ENCODE measurements around the gene FLYWCH1. TPM values are rescaled to one million over a fixed set of nuclear protein-coding genes. Genes with fewer than 3 reads are reported as not detected.

Gene FLYWCH1
- total and polyA plus RNA-seq, 2 donors (not counting 3 experiments of a cell fraction or from before 2014, with no cell fraction given) = 32.0 to 51.2 TPM

DNA sequence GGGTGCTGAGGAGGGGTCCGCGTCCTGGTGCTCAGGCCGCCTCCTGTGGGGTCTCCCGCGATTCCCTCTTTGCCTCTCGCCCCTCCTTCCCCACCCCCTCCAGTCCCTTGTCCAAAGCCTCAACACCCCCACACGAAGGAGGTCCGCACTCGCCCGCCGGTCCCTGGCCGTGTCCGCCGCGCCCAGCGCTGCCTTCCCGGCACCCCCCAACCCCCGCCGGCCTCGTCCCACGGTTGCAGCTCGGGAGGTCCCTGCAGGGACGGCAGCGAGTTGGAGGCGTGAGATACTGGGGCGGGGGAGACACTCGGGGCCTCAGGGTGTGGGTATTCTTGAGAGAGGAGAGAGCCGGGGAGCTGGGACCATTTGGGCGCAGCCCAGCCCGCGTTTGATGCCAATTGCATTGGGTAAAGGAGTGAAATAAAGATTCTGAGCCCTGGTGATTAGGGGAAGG lies 28.2 kb upstream of the FLYWCH1 start:
- H3K4me1 ChIP-seq (ENCODE audit: control insufficient read depth, extremely low read depth, insufficient read depth, low read length) = peaks cover 7% of the 10 kb centered on the region
- BruUV-seq (replicated peaks) = no TSS peak
- CTCF ChIA-PET = interaction anchor here (0.7 to 2.1 kb wide), 10 partner anchors 9 to 44 kb away, joined by 3 to 20 read pairs (median 6); no protein-coding TSS in a partner anchor
- peaks cover 5% of the 10 kb centered on the region for H3K79me2 ChIP-seq (ENCODE audit: control insufficient read depth, insufficient read depth, low read length)
- peak overlapping the region; percentile 49 for H3K27ac ChIP-seq (ENCODE audit: insufficient read depth, low read depth, low read length)
- peak overlapping the region; percentile 64 for H3K9ac ChIP-seq (replicated peaks; ENCODE audit: extremely low read depth, insufficient read depth, low read length)
- H4K20me1 ChIP-seq (replicated peaks; ENCODE audit: control insufficient read depth, extremely low read depth, insufficient read depth, low read length) = no peaks in the 10 kb centered on the region
- dilution Hi-C loops (cut with MboI; ENCODE audit: extremely low pct_ligation_motif_present, low sequenced_read_pairs) (no loop called here), intact Hi-C loops (cut with micrococcal nuclease) (loop anchor here (1.0 kb wide), 1 partner anchor 21 kb away; no protein-coding TSS in a partner anchor)
- H3K4me3 ChIP-seq (replicated peaks in 1 of 3; ENCODE audit: insufficient read depth in 1 of 3, low read depth in 1 of 3, low read length in 3 of 3) = peak overlapping the region; percentile 42 to 91 (median 63)
- H3K9me1 ChIP-seq (replicated peaks; ENCODE audit: control insufficient read depth, extremely low read depth, insufficient read depth, low read length) = no peaks in the 10 kb centered on the region
- no peaks in the 10 kb centered on the region for H3K9me3 ChIP-seq (replicated peaks; ENCODE audit: control insufficient read depth, insufficient read depth, low read length)
- no peak for TF ChIP-seq JUN (IDR thresholded peaks at IDR 0.05; ENCODE audit: borderline replicate concordance, insufficient read depth, insufficient read length, low read depth)
- TF ChIP-seq FOS (IDR thresholded peaks at IDR 0.05; ENCODE audit: borderline replicate concordance, insufficient read depth, low read length) = no peak
- TF ChIP-seq, protein P1, sequence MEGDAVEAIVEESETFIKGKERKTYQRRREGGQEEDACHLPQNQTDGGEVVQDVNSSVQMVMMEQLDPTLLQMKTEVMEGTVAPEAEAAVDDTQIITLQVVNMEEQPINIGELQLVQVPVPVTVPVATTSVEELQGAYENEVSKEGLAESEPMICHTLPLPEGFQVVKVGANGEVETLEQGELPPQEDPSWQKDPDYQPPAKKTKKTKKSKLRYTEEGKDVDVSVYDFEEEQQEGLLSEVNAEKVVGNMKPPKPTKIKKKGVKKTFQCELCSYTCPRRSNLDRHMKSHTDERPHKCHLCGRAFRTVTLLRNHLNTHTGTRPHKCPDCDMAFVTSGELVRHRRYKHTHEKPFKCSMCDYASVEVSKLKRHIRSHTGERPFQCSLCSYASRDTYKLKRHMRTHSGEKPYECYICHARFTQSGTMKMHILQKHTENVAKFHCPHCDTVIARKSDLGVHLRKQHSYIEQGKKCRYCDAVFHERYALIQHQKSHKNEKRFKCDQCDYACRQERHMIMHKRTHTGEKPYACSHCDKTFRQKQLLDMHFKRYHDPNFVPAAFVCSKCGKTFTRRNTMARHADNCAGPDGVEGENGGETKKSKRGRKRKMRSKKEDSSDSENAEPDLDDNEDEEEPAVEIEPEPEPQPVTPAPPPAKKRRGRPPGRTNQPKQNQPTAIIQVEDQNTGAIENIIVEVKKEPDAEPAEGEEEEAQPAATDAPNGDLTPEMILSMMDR (IDR thresholded peaks at IDR 0.05; ENCODE audit: extremely low read depth in 1 of 2, insufficient read depth in 1 of 2, low read depth in 1 of 2, low read length in 2 of 2) = no peak
- no peak for TF ChIP-seq MYC (IDR thresholded peaks at IDR 0.05; ENCODE audit: low read depth, low read length)
- no peak for TF ChIP-seq POLR2AphosphoS5 (IDR thresholded peaks at IDR 0.05; ENCODE audit: insufficient read depth, low read depth, low read length)
- TF ChIP-seq, protein P2, sequence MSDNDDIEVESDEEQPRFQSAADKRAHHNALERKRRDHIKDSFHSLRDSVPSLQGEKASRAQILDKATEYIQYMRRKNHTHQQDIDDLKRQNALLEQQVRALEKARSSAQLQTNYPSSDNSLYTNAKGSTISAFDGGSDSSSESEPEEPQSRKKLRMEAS (IDR thresholded peaks at IDR 0.05; ENCODE audit: insufficient read depth, insufficient read length) = no peak
- peak overlapping the region; percentile 88 for H2AFZ ChIP-seq (ENCODE audit: low read depth, low read length)
- no peaks in the 10 kb centered on the region for H3K27me3 ChIP-seq (ENCODE audit: control insufficient read depth in 2 of 2, insufficient read depth in 2 of 2, low read length in 2 of 2)
- peak overlapping the region; percentile 64 for H3K4me2 ChIP-seq (ENCODE audit: insufficient read depth, low read length)
- no peak for DNase-seq (ENCODE audit: low read depth, low spot score)
- FAIRE-seq = no peak
- POLR2A ChIA-PET = interaction anchor here (1.4 kb wide), 2 partner anchors 22 to 28 kb away, joined by 5 to 6 read pairs; partner anchors contain the start of gene FLYWCH1
- H3K36me3 ChIP-seq (ENCODE audit: control insufficient read depth in 2 of 2, extremely low read depth in 1 of 2, insufficient read depth in 2 of 2, low read length in 2 of 2) = no peaks in the 10 kb centered on the region

All from endothelial cell of umbilical vein (primary cell).